Keratinocyte (primary cell): ENCODE measurements around the gene YY1. TPM values are rescaled to one million over a fixed set of nuclear protein-coding genes. Genes with fewer than 3 reads are reported as not detected.

Experiments used
- DNase-seq: peaks from one replicate; pipeline ENCODE4 v3.0.0-alpha.2; 2011; ENCODE audit warnings: low read depth, missing footprints, low spot score
- FAIRE-seq: peaks from 2 replicates; lab custom pipeline; 2011; peaks lifted over from hg19 to GRCh38; lab: Jason Lieb, UNC
- H2AFZ ChIP-seq: 2 replicates; pipeline ENCODE4 v1.6.0; 2012; ENCODE audit warnings: low read length, control low read depth, inconsistent platforms; ENCODE audit not compliant: control insufficient read depth
- H3K27ac ChIP-seq: 2 replicates; pipeline ENCODE4 v1.5.1; 2011; ENCODE audit warnings: low read length; ENCODE audit not compliant: control insufficient read depth, insufficient read depth
- H3K27me3 ChIP-seq: 3 replicates; pipeline ENCODE4 v1.6.0; 2011; ENCODE audit warnings: low read length; ENCODE audit not compliant: control insufficient read depth, insufficient read depth; ENCODE audit errors: extremely low read depth
- H3K36me3 ChIP-seq, 2 experiments: 2 replicates in 1 of 2; 3 replicates in 1 of 2; pipeline ENCODE4 v1.5.1; 2011; ENCODE audit warnings: low read length in 2 of 2, mild to moderate bottlenecking in 1 of 2; ENCODE audit not compliant: control insufficient read depth in 2 of 2, insufficient read depth in 2 of 2; ENCODE audit errors: extremely low read depth in 1 of 2
- H3K4me1 ChIP-seq: 3 replicates; pipeline ENCODE4 v1.5.1; 2011; ENCODE audit warnings: low read length; ENCODE audit not compliant: control insufficient read depth, insufficient read depth; ENCODE audit errors: extremely low read depth
- H3K4me2 ChIP-seq: 3 replicates; pipeline ENCODE4 v1.6.0; 2011; ENCODE audit warnings: low read depth, low read length; ENCODE audit not compliant: control insufficient read depth, insufficient read depth; ENCODE audit errors: extremely low read depth
- H3K4me3 ChIP-seq, 3 experiments: fragments of 200-600 bp in 1 of 3; sonication (generic) in 1 of 3; 2 replicates in 2 of 3; 3 replicates in 1 of 3; pipeline ENCODE4 v1.5.1; 2011 to 2016; ENCODE audit warnings: low read length in 3 of 3, mild to moderate bottlenecking in 3 of 3, control low read depth in 2 of 3, inconsistent platforms in 1 of 3, low read depth in 1 of 3, mixed read lengths in 1 of 3, mixed run types in 1 of 3, moderate library complexity in 1 of 3; ENCODE audit not compliant: control insufficient read depth in 2 of 3, insufficient read depth in 2 of 3; ENCODE audit errors: extremely low read depth in 1 of 3
- H3K79me2 ChIP-seq: 2 replicates; pipeline ENCODE4 v1.6.0; 2012; ENCODE audit warnings: low read length; ENCODE audit not compliant: control insufficient read depth, insufficient read depth
- H3K9ac ChIP-seq: 3 replicates; pipeline ENCODE4 v1.6.0; 2011; ENCODE audit warnings: low read length; ENCODE audit not compliant: control insufficient read depth, insufficient read depth; ENCODE audit errors: extremely low read depth
- H3K9me1 ChIP-seq: 3 replicates; pipeline ENCODE4 v1.6.0; 2011; ENCODE audit warnings: low read length; ENCODE audit not compliant: control insufficient read depth, insufficient read depth; ENCODE audit errors: extremely low read depth
- H3K9me3 ChIP-seq: 2 replicates; pipeline ENCODE4 v1.5.1; 2012; ENCODE audit warnings: low read depth, low read length; ENCODE audit not compliant: control insufficient read depth
- H4K20me1 ChIP-seq: 3 replicates; pipeline ENCODE4 v1.6.0; 2011; ENCODE audit warnings: low read length; ENCODE audit not compliant: control insufficient read depth, insufficient read depth; ENCODE audit errors: extremely low read depth
- EZH2 ChIP-seq: IDR thresholded peaks from one replicate; pipeline ENCODE4 v1.6.1; 2012; ENCODE audit warnings: inconsistent platforms, mild to moderate bottlenecking, low read length, moderate library complexity
- dilution Hi-C: fragments of 300-500 bp; cut with MboI; formaldehyde crosslinking; loops from one replicate; pipeline ENCODE4 v1.7.0; 2020; ENCODE audit warnings: low sequenced_read_pairs; ENCODE audit not compliant: extremely low pct_ligation_motif_present
- polyA plus RNA-seq, 5 experiments: library from polyadenylated mRNA; depleted of rRNA in 3 of 5; stranded (reverse) in 3 of 5; stranded (forward) in 1 of 5; unstranded in 1 of 5; fragments of >200 nt; gene quantifications; 1 replicate in 1 of 5; 2 replicates in 3 of 5; 3 replicates in 1 of 5; pipeline versions ENCODE4 v1.2.1 to v1.2.3, GENCODE V29; 2011 to 2012; ENCODE audit warnings: missing spikeins in 2 of 5, low read depth in 1 of 5, low replicate concordance in 1 of 5
- TF ChIP-seq, protein P1 (sequence below), 3 experiments: IDR thresholded peaks in 1 of 3; conservative IDR thresholded peaks in 1 of 3; optimal IDR thresholded peaks in 1 of 3; 2 replicates in 2 of 3; 3 replicates in 1 of 3; pipeline versions ENCODE3 to v1.5.1; 2011; ENCODE audit warnings: low read length in 3 of 3, mild to moderate bottlenecking in 3 of 3, moderate library complexity in 2 of 3, control low read depth in 1 of 3, inconsistent platforms in 1 of 3; ENCODE audit not compliant: insufficient read depth in 2 of 3; ENCODE audit errors: extremely low read depth in 1 of 3

The YY1 gene
- polyA plus RNA-seq, 1 donor (not counting 4 experiments of a cell fraction or from before 2014, with no cell fraction given) = 65.6 TPM

DNA sequence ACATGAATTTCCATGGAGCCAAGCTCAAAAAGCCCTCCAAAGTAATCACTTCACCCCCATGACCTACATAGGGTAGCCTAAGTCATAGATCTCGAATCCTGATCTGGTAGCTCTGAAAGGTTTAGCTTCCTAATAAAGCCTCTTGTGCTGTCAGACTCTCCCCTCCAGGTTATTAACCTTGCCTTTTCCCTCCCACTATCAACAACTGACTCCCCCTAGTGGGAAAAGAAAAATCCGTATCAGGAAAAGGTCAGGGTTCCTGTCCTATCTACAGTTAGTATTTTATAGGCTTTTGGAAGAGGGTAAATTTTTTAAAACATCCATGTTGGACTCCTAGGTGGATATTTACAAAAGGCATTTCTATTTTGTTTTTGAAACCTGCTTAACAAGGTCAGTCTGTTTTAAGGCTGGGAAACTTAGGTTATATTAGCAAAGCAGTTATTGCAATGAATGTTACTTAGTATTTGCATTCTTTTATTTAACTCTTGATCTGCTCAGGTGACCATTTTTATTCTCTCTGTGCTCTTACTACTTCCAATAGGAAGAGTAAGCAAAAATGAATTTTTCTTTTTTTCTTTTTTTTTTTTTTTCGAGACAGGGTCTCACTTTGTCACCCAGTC, 8.0 kb downstream of the YY1 start:
- Histone ChIP-seq H4K20me1 (peaks cover 19% of the 10 kb centered on the region), H3K4me2 (peak overlapping the region; percentile 6), H3K27ac (no peak overlapping the region), H3K27me3 (no peaks in the 10 kb centered on the region), H3K79me2 (peaks cover 98% of the 10 kb centered on the region), H3K4me1 (peaks cover 23% of the 10 kb centered on the region), H3K36me3 (peaks cover 0 to 3% of the 10 kb centered on the region in 2 experiments), H3K9me3 (no peaks in the 10 kb centered on the region), H3K9ac (no peak overlapping the region), H3K9me1 (peaks cover 2% of the 10 kb centered on the region), H3K4me3 (no peak overlapping the region), H2AFZ (no peak overlapping the region)
- dilution Hi-C loops = no loop called here
- DNase-seq = no peak
- no peak for FAIRE-seq
- TF ChIP-seq, protein P1, sequence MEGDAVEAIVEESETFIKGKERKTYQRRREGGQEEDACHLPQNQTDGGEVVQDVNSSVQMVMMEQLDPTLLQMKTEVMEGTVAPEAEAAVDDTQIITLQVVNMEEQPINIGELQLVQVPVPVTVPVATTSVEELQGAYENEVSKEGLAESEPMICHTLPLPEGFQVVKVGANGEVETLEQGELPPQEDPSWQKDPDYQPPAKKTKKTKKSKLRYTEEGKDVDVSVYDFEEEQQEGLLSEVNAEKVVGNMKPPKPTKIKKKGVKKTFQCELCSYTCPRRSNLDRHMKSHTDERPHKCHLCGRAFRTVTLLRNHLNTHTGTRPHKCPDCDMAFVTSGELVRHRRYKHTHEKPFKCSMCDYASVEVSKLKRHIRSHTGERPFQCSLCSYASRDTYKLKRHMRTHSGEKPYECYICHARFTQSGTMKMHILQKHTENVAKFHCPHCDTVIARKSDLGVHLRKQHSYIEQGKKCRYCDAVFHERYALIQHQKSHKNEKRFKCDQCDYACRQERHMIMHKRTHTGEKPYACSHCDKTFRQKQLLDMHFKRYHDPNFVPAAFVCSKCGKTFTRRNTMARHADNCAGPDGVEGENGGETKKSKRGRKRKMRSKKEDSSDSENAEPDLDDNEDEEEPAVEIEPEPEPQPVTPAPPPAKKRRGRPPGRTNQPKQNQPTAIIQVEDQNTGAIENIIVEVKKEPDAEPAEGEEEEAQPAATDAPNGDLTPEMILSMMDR (optimal IDR thresholded peaks at IDR 0.05 in 1 of 3, IDR thresholded peaks at IDR 0.05 in 1 of 3, conservative IDR thresholded peaks at IDR 0.05 in 1 of 3; ENCODE audit: extremely low read depth in 1 of 3, insufficient read depth in 2 of 3, low read length in 3 of 3) = peak; percentile 37 to 72 (median 59)
- TF ChIP-seq EZH2 = no peak

DNA sequence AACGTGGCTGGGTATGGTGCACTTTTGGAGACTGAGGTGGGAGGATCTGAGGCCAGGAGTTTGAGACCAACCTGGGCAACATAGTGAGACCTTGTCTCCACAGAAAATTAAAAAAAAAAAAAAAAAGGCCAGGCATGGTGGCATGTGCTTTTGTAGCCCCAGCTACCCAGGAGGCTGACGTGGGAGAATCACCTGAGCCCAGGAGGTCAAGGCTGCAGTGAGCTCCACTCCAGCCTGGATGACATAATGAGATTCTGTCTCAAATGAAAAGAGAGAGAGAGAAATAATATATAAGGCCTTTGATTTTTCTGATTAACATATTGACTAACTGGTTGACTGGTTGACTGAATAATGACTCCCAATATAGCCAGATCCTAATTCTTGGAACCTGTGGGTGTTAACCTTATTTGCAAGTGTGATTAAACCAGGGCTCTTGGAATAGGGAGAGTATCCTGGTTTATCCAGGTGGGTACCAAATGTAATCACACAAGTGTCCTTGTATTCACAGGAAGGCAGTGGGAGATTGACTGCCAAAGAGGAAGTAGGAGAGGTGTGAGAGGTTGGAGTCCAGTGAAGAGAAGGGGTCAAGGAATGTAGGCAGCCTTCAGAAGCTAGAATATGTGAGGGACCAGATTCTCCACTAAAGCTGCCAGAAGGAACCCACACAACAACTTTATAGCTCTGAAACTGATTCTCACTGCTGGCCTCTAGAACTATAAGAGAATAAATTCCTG, 12.0 kb downstream of the YY1 start:
- Histone ChIP-seq H2AFZ (no peak overlapping the region), H3K9me1 (peaks cover 2% of the 10 kb centered on the region), H3K4me2 (no peak overlapping the region), H4K20me1 (peaks cover 36% of the 10 kb centered on the region), H3K4me3 (no peak overlapping the region), H3K27me3 (no peaks in the 10 kb centered on the region), H3K9ac (no peak overlapping the region), H3K36me3 (no peaks in the 10 kb centered on the region), H3K4me1 (peaks cover 9% of the 10 kb centered on the region), H3K27ac (no peak overlapping the region), H3K9me3 (no peaks in the 10 kb centered on the region), H3K79me2 (peaks cover 99% of the 10 kb centered on the region)
- no peak for DNase-seq
- no peak for TF ChIP-seq EZH2
- TF ChIP-seq, protein P1 (optimal IDR thresholded peaks at IDR 0.05 in 1 of 3, IDR thresholded peaks at IDR 0.05 in 1 of 3, conservative IDR thresholded peaks at IDR 0.05 in 1 of 3; ENCODE audit: extremely low read depth in 1 of 3, insufficient read depth in 2 of 3, low read length in 3 of 3) = no peak
- dilution Hi-C loops = no loop called here
- FAIRE-seq = no peak
